ENCODE measurements around the gene DYRK2.

DYRK2 gene

DNA sequence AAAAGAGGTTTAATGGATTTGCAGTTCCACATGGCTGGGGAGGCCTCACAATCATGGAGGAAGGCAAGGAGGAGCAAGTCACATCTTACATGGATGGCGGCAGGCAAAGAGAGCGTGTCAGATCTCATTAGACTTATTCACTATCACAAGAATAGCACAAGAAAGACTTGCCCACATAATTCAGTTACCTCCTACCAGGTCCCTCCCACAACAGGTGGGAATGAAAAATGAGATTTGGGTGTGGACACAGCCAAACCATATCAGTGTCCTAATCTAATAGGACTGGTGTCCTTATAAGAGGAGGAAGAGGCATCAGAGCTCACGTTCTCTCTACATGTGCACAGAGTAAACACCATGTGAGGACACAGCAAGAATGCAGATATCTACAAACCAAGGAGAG, 25.9 kb downstream of the DYRK2 start:
- Histone ChIP-seq H3K4me2 (no peak overlapping the region), H3K79me2 (ENCODE audit: insufficient read depth, low read depth) (no peaks in the 10 kb centered on the region), H3K36me3 (ENCODE audit: insufficient read depth) (no peaks in the 10 kb centered on the region), H3K27me3 (ENCODE audit: insufficient read depth, low read depth) (no peaks in the 10 kb centered on the region), H3K4me1 (ENCODE audit: low read depth, poor library complexity, severe bottlenecking) (no peaks in the 10 kb centered on the region), H2AFZ (ENCODE audit: low read depth) (no peak overlapping the region), H4K20me1 (ENCODE audit: insufficient read depth) (no peaks in the 10 kb centered on the region), H3K27ac (no peak overlapping the region), H3K9ac (no peak overlapping the region), H3K4me3 (IDR thresholded peaks at IDR 0.05; ENCODE audit: insufficient read depth, low read depth, low read length) (no peak overlapping the region)
- TF ChIP-seq, protein P1, sequence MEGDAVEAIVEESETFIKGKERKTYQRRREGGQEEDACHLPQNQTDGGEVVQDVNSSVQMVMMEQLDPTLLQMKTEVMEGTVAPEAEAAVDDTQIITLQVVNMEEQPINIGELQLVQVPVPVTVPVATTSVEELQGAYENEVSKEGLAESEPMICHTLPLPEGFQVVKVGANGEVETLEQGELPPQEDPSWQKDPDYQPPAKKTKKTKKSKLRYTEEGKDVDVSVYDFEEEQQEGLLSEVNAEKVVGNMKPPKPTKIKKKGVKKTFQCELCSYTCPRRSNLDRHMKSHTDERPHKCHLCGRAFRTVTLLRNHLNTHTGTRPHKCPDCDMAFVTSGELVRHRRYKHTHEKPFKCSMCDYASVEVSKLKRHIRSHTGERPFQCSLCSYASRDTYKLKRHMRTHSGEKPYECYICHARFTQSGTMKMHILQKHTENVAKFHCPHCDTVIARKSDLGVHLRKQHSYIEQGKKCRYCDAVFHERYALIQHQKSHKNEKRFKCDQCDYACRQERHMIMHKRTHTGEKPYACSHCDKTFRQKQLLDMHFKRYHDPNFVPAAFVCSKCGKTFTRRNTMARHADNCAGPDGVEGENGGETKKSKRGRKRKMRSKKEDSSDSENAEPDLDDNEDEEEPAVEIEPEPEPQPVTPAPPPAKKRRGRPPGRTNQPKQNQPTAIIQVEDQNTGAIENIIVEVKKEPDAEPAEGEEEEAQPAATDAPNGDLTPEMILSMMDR (conservative IDR thresholded peaks at IDR 0.05; ENCODE audit: low read depth, low read length) = no peak

DNA sequence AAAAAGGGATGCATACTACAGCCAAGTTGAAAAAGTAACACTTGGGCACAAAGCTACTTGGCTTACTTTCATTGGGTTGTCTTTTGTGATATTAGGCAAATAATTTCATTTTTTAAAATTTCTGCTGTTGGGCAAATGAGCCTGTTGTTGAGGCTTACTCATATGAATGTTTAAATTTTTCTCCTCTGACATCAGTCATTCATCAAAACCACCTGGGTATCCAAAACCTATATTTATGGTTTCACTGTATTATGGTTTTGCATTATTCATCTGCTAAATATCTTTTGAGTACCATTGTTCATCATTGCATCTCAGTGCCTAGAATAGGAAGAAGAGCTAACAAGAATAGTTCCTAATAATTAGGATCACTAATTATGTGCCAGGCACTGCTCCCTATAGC, 28.1 kb downstream of the DYRK2 start:
- H3K36me3 ChIP-seq (ENCODE audit: insufficient read depth) = no peaks in the 10 kb centered on the region
- H3K4me1 ChIP-seq (ENCODE audit: low read depth, poor library complexity, severe bottlenecking) = no peaks in the 10 kb centered on the region
- TF ChIP-seq, protein P1 (conservative IDR thresholded peaks at IDR 0.05; ENCODE audit: low read depth, low read length) = no peak
- H3K79me2 ChIP-seq (ENCODE audit: insufficient read depth, low read depth) = no peaks in the 10 kb centered on the region
- H3K4me3 ChIP-seq (IDR thresholded peaks at IDR 0.05; ENCODE audit: insufficient read depth, low read depth, low read length) = no peak overlapping the region
- no peak overlapping the region for H3K9ac ChIP-seq
- H2AFZ ChIP-seq (ENCODE audit: low read depth) = no peak overlapping the region
- H3K4me2 ChIP-seq = no peak overlapping the region
- H3K27me3 ChIP-seq (ENCODE audit: insufficient read depth, low read depth) = no peaks in the 10 kb centered on the region
- H3K27ac ChIP-seq = no peak overlapping the region
- H4K20me1 ChIP-seq (ENCODE audit: insufficient read depth) = no peaks in the 10 kb centered on the region

DNA sequence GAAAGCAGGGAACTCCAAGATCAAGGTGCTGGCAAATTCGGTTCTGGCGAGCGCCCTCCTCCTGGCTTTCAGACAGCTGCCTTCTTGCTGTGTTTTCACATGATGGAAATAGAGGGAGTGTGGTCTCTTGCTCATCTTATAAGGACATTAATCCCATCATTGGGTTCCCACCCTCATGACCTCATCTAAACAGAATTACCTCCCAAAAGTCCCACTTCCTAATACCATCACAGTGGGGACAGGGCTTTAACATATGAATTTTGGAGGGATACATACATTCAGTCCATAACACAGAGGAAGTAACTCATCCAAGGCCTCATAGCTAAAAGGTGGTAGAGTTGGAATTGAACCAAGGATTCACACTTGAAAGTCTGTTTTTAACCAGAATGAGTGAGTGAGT, 28.6 kb downstream of the DYRK2 start:
- no peak overlapping the region for H3K9ac ChIP-seq
- no peak overlapping the region for H2AFZ ChIP-seq (ENCODE audit: low read depth)
- no peak overlapping the region for H3K4me2 ChIP-seq
- no peaks in the 10 kb centered on the region for H3K79me2 ChIP-seq (ENCODE audit: insufficient read depth, low read depth)
- no peaks in the 10 kb centered on the region for H4K20me1 ChIP-seq (ENCODE audit: insufficient read depth)
- H3K4me3 ChIP-seq (IDR thresholded peaks at IDR 0.05; ENCODE audit: insufficient read depth, low read depth, low read length) = no peak overlapping the region
- TF ChIP-seq, protein P1 (conservative IDR thresholded peaks at IDR 0.05; ENCODE audit: low read depth, low read length) = no peak
- H3K36me3 ChIP-seq (ENCODE audit: insufficient read depth) = no peaks in the 10 kb centered on the region
- H3K4me1 ChIP-seq (ENCODE audit: low read depth, poor library complexity, severe bottlenecking) = no peaks in the 10 kb centered on the region
- no peaks in the 10 kb centered on the region for H3K27me3 ChIP-seq (ENCODE audit: insufficient read depth, low read depth)
- H3K27ac ChIP-seq = no peak overlapping the region

DNA sequence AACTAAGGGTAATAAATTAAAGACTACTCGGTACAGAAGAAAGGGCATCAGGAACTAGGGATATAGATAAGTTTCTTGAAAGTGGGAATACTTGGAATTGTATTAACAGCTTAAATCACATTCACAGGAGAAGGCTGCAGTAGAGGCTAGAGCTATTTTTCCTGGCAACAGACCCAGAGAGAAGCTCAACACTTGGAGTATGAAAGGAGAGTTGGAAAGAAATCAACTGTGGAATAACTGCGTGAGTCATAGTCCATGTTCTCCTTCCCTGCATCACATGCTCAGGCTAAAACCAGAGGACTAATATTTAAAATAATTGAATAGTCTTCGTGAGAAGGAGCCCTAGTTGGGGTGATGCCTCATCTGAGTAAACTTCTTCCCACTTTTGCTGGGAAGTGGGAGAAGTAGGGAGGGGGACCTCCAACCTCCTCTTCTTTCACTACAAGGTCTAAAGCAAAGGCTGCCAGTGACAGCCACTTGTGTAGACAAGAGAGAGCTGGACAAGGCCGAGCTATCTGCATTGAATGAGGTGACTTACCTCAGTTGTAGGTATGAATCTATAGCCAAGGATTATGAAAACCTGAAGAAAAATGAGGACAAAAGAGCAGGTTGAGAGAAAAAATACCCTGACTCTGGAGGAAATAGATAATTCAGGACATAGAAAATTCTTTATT, 32.7 kb downstream of the DYRK2 start:
- H3K9ac ChIP-seq = no peak overlapping the region
- H3K4me2 ChIP-seq = no peak overlapping the region
- no peak overlapping the region for H2AFZ ChIP-seq (ENCODE audit: low read depth)
- no peak overlapping the region for H3K4me3 ChIP-seq (IDR thresholded peaks at IDR 0.05; ENCODE audit: insufficient read depth, low read depth, low read length)
- no peaks in the 10 kb centered on the region for H3K79me2 ChIP-seq (ENCODE audit: insufficient read depth, low read depth)
- no peaks in the 10 kb centered on the region for H3K4me1 ChIP-seq (ENCODE audit: low read depth, poor library complexity, severe bottlenecking)
- TF ChIP-seq, protein P1 (conservative IDR thresholded peaks at IDR 0.05; ENCODE audit: low read depth, low read length) = no peak
- H3K27me3 ChIP-seq (ENCODE audit: insufficient read depth, low read depth) = no peaks in the 10 kb centered on the region
- H4K20me1 ChIP-seq (ENCODE audit: insufficient read depth) = no peaks in the 10 kb centered on the region
- H3K36me3 ChIP-seq (ENCODE audit: insufficient read depth) = no peaks in the 10 kb centered on the region
- no peak overlapping the region for H3K27ac ChIP-seq

Measured in KMS-11 (cell line).